CD4-positive, alpha-beta memory T cell (primary cell): ENCODE measurements around the gene CXCL14. TPM values are rescaled to one million over a fixed set of nuclear protein-coding genes. Genes with fewer than 3 reads are reported as not detected.

Experiments
- CTCF ChIA-PET: fragments of 350-600 bp; sonication (Branson Sonifier 250); formaldehyde crosslinking; loops from one replicate; lab custom pipeline; 2021; ENCODE audit warnings: inconsistent platforms; ENCODE audit not compliant: partially characterized antibody; lab: Charles Lee
- POLR2A ChIA-PET: fragments of 350-600 bp; sonication (Branson Sonifier 250); formaldehyde crosslinking; loops from one replicate; lab custom pipeline; 2021; ENCODE audit not compliant: partially characterized antibody; lab: Charles Lee
- DNase-seq, 5 donors: peaks; one replicate each; pipeline versions ENCODE4 v3.0.0 to v3.0.0-alpha.2; 2020 to 2022; ENCODE audit warnings: mixed read lengths in 1 of 5
- H3K27ac ChIP-seq: one replicate; pipeline ENCODE4 v1.7.0; 2013; ENCODE audit warnings: low read depth, low read length
- H3K27me3 ChIP-seq: 2 replicates; pipeline ENCODE4 v1.7.0; 2013; ENCODE audit warnings: mild to moderate bottlenecking, low read length, moderate library complexity; ENCODE audit not compliant: insufficient read depth
- H3K36me3 ChIP-seq: 2 replicates; pipeline ENCODE4 v1.7.0; 2013; ENCODE audit warnings: mild to moderate bottlenecking, low read length, moderate library complexity; ENCODE audit not compliant: insufficient read depth
- H3K4me1 ChIP-seq: 2 replicates; pipeline ENCODE4 v1.7.0; 2013; ENCODE audit warnings: mild to moderate bottlenecking, low read length, moderate library complexity; ENCODE audit not compliant: insufficient read depth
- H3K4me3 ChIP-seq, 2 donors: one replicate each; pipeline ENCODE4 v1.7.0; 2013; ENCODE audit warnings: low read length in 2 of 2, mild to moderate bottlenecking in 1 of 2
- H3K9me3 ChIP-seq, 2 donors: one replicate each; pipeline ENCODE4 v1.7.0; 2013; ENCODE audit warnings: low read length in 2 of 2, control low read depth in 1 of 2; ENCODE audit not compliant: control insufficient read depth in 1 of 2
- H3K27ac Mint-ChIP-seq, 7 donors: one replicate each; pipeline ENCODE4 v1.8.0; 2020 to 2021; ENCODE audit warnings: mixed read lengths in 7 of 7, mild to moderate bottlenecking in 6 of 7, inconsistent platforms in 3 of 7, moderate library complexity in 3 of 7
- H3K27me3 Mint-ChIP-seq, 2 donors: one replicate each; pipeline ENCODE4 v1.8.0; 2020 to 2021; ENCODE audit warnings: mixed read lengths in 2 of 2
- H3K36me3 Mint-ChIP-seq, 2 donors: one replicate each; pipeline ENCODE4 v1.8.0; 2020 to 2021; ENCODE audit warnings: mixed read lengths in 2 of 2, inconsistent platforms in 1 of 2, mild to moderate bottlenecking in 1 of 2
- H3K4me1 Mint-ChIP-seq, 4 donors: one replicate each; pipeline ENCODE4 v1.8.0; 2020 to 2021; ENCODE audit warnings: mixed read lengths in 4 of 4, mild to moderate bottlenecking in 1 of 4
- H3K4me3 Mint-ChIP-seq, 8 donors: one replicate each; pipeline ENCODE4 v1.8.0; 2020 to 2021; ENCODE audit warnings: mixed read lengths in 8 of 8, mild to moderate bottlenecking in 7 of 8, moderate library complexity in 6 of 8, inconsistent platforms in 3 of 8
- H3K9me3 Mint-ChIP-seq, 8 donors: one replicate each; pipeline ENCODE4 v1.8.0; 2020 to 2021; ENCODE audit warnings: mixed read lengths in 8 of 8, mild to moderate bottlenecking in 5 of 8, inconsistent platforms in 3 of 8, moderate library complexity in 1 of 8
- intact Hi-C: fragments of 100-400 bp; cut with micrococcal nuclease; formaldehyde crosslinking; loops from one replicate; pipeline ENCODE4 v1.15.1; 2023
- polyA plus RNA-seq, 2 donors: library from polyadenylated mRNA; unstranded; fragments of 300-500 nt; fragmentation: Illumina TruSeq; gene quantifications; one replicate each; pipeline ENCODE4 v1.2.3, GENCODE V29; 2021
- total RNA-seq, 2 experiments: library from RNA; stranded (reverse); gene quantifications; one replicate each; pipeline ENCODE4 v1.2.3, GENCODE V29; 2021

Gene CXCL14
- total and polyA plus RNA-seq, 4 experiments from 2014 or later, result not detected

DNA sequence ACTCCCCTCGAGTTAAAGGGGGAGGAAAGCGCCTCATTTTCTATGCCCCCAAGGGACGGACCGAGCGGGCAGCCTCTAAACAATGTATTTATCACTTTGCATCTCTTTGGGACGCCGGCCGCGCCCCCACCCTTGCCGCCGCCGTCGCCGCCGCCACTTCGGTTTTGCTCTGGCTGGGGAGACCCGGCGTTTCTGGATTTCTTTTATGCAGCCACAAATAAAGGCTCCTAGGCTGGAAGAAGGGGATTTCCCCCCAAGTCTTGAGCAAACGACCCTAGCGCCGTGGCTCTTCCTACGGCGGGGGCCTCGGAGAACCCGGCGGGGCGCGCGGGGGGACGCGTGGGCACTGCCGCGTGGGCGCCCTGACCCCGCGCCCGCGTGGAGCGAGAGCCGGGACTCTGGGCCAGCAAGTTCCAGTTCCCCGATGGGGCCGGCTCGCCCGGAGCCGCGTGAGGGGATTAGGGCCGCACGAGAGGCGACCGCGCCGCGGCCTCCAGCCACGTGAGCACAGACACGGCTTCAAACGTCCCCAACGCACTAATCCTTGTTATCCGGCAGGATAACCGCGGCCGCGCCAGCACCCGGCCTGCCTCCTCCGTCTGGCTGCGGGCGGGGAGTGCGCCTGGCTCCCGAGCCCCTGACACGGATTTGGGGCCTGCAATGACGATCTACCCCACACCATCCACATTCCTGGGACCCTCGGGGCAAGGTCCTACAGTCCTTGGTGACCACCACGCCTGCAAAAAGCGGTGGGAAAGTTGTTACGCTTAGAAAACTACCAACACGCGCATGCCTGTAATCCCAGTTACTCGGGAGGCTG lies 35.1 kb downstream of the CXCL14 start:
- POLR2A ChIA-PET, result no interaction called here
- intact Hi-C loops, result no loop called here
- peaks cover 58 to 67% of the 10 kb centered on the region in 2 donors for H3K27me3 Mint-ChIP-seq
- no peak for DNase-seq
- Histone ChIP-seq H3K36me3 (no peaks in the 10 kb centered on the region), H3K4me1 (peaks cover 21% of the 10 kb centered on the region), H3K27me3 (peaks cover 24% of the 10 kb centered on the region), H3K9me3 (no peaks in the 10 kb centered on the region), H3K27ac (no peak overlapping the region), H3K4me3 (peak overlapping the region; percentile 6 to 40)
- CTCF ChIA-PET, result interaction anchor here (0.9 to 1.3 kb wide), 2 partner anchors 15 to 22 kb away, joined by 3 read pairs; no protein-coding TSS in a partner anchor
- no peaks in the 10 kb centered on the region for H3K36me3 Mint-ChIP-seq
- H3K9me3 Mint-ChIP-seq, result no peaks in the 10 kb centered on the region
- H3K4me1 Mint-ChIP-seq, result peaks cover 5 to 20% (median 13%) of the 10 kb centered on the region in 4 donors
- no peak overlapping the region for H3K27ac Mint-ChIP-seq
- H3K4me3 Mint-ChIP-seq, result peak overlapping the region; percentile 82 to 97 (median 88)

DNA sequence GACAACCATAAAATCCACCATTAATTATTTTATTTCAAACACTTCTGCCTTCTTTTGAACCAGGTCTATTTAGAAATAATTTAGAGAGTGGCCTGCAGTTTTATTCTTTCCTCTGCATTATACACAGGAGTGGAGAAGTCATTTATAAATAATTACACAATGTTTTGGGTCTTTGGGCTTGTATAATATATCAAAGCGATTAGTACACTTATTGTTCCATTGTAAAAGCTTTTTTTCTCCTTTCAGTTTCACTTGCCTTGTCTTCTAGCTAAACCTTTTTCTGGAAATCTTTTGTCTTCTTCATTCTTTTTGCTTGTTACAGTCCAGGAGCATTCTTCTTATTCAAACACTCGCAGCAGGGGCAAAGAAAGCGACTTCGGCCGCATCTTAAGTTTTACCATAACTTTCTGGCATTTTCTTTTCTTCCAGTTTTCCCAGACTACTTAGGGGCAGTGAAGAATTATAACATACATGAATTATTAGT lies 35.7 kb downstream of the CXCL14 start:
- peaks cover 24% of the 10 kb centered on the region for H3K27me3 ChIP-seq
- CTCF ChIA-PET, result interaction anchor here (1.0 to 1.3 kb wide), 2 partner anchors 18 to 23 kb away, joined by 3 read pairs; no protein-coding TSS in a partner anchor
- intact Hi-C loops, result no loop called here

DNA sequence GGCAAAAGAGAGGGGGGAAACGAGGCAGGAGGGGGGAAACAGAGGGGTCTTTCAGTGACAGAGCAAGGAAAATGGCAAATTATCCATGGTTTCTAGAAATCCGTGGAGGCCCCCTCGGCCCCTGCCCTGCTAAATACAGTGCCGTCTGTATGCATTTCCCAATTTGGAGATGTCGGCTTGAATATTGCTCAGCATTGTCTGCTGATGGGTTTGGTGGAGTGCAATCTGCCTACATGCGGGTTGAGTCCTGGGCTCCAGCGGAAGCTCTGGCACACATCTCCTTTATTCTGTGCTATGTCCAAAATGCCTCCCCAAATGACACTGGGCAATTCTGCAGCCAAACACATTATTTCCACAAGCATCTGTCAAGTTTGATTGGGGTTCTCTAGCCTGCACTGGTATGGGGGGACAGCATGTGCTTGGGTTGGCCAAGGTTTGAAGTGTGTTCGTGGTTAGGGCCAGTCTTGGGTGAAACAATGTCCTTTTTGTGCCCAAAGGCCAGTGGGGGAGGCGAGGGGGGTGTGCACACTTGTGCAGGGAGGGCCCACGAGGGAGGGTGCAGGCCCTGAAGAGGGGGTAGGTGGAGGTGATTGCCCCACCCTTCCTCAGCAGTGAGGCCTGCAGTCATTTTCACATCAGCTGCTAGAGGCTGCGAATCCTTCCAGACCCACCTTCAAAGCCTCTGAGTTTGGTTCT lies 36.8 kb downstream of the CXCL14 start:
- Mint-ChIP-seq H3K36me3 (no peaks in the 10 kb centered on the region), H3K27me3 (peaks cover 67 to 71% of the 10 kb centered on the region in 2 donors), H3K9me3 (peaks cover 0 to 2% (median 0%) of the 10 kb centered on the region in 8 donors), H3K27ac (no peak overlapping the region), H3K4me3 (peak overlapping the region in 2 of 8 donors; percentile 9 to 15), H3K4me1 (peaks cover 5 to 20% (median 13%) of the 10 kb centered on the region in 4 donors)
- H3K27me3 ChIP-seq, result peaks cover 29% of the 10 kb centered on the region
- no peak overlapping the region for H3K27ac ChIP-seq
- H3K9me3 ChIP-seq, result no peaks in the 10 kb centered on the region
- CTCF ChIA-PET, result interaction anchor here (1.0 to 1.6 kb wide), 4 partner anchors 10 to 79 kb away, joined by 3 to 7 read pairs (median 3); no protein-coding TSS in a partner anchor
- H3K4me3 ChIP-seq, result no peak overlapping the region
- POLR2A ChIA-PET, result no interaction called here
- DNase-seq, result no peak
- intact Hi-C loops, result no loop called here
- H3K4me1 ChIP-seq, result peaks cover 21% of the 10 kb centered on the region
- no peaks in the 10 kb centered on the region for H3K36me3 ChIP-seq

More for the DNA sequence above, 35.7 kb downstream of the CXCL14 start:
- no peak for DNase-seq
- Histone ChIP-seq H3K27ac (no peak overlapping the region), H3K36me3 (no peaks in the 10 kb centered on the region), H3K9me3 (no peaks in the 10 kb centered on the region), H3K4me3 (peak overlapping the region in 1 of 2 donors; percentile 40), H3K4me1 (peaks cover 21% of the 10 kb centered on the region)
- no peak overlapping the region for H3K27ac Mint-ChIP-seq
- POLR2A ChIA-PET, result no interaction called here
- peaks cover 5 to 20% (median 13%) of the 10 kb centered on the region in 4 donors for H3K4me1 Mint-ChIP-seq
- H3K36me3 Mint-ChIP-seq, result no peaks in the 10 kb centered on the region
- H3K4me3 Mint-ChIP-seq, result peak overlapping the region; percentile 73 to 85 (median 80)
- peaks cover 61 to 65% of the 10 kb centered on the region in 2 donors for H3K27me3 Mint-ChIP-seq
- H3K9me3 Mint-ChIP-seq, result no peaks in the 10 kb centered on the region

DNA sequence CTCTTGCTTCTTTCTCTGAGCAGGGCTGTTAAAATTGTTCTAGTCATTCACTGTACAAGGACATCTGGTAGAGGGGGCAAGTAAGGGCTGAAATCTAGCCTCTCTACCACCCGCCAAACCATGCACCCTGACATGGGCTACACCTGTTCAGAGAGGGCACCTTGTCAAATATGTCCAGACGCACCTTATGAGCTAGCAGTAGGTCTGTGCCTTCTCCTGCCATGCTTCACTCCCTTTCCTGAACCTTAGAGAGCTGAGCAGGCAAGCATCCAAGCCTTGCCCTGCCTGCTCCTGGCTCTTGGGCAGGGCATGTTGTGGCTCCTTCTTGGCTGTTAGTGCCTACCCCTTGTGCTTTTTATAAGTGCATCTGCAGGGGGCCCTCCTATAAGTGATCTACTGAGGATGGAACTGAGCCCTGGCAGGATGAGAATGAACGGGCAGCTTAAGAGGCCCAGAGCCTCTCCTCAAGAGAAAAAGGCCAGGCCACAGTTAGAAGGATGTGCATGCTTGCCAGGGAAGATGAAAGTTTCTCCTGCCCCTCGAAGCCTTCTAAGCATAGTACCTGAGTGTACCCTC lies 39.3 kb downstream of the CXCL14 start:
- Histone ChIP-seq H3K4me3 (no peak overlapping the region), H3K27me3 (peaks cover 26% of the 10 kb centered on the region), H3K9me3 (no peaks in the 10 kb centered on the region), H3K27ac (no peak overlapping the region), H3K36me3 (no peaks in the 10 kb centered on the region), H3K4me1 (peaks cover 17% of the 10 kb centered on the region)
- CTCF ChIA-PET, result interaction anchor here (1.6 to 2.1 kb wide), 2 partner anchors 15 to 26 kb away, joined by 5 to 9 read pairs; no protein-coding TSS in a partner anchor
- no peak for DNase-seq
- H3K27ac Mint-ChIP-seq, result no peak overlapping the region
- peaks cover 61 to 67% of the 10 kb centered on the region in 2 donors for H3K27me3 Mint-ChIP-seq
- no peak overlapping the region for H3K4me3 Mint-ChIP-seq
- peaks cover 5 to 23% (median 14%) of the 10 kb centered on the region in 4 donors for H3K4me1 Mint-ChIP-seq
- H3K36me3 Mint-ChIP-seq, result no peaks in the 10 kb centered on the region
- intact Hi-C loops, result no loop called here
- H3K9me3 Mint-ChIP-seq, result peaks cover 0 to 3% (median 0%) of the 10 kb centered on the region in 8 donors
- POLR2A ChIA-PET, result no interaction called here

DNA sequence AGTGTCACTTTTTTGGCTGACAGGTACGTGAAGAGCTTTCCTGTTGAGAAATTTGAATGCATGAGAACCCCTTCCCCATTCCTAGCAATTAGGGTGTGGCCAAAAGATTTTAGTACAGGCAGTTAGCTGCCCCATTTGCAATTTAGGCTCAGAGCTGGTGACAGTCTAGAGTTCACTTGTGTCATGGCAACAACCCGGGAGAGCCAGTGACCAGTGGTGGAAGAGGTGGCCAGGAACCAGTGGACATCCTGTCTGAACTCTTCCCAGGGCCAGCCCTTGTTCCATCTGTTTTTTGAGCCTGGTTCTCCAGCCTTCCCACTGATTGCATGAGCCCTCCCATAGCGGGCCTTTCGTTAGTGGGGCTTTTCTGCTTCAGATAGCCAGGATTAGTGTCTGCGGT lies 40.5 kb downstream of the CXCL14 start:
- intact Hi-C loops, result no loop called here
- H3K4me3 ChIP-seq, result no peak overlapping the region
- POLR2A ChIA-PET, result no interaction called here
- peaks cover 26% of the 10 kb centered on the region for H3K27me3 ChIP-seq
- Mint-ChIP-seq H3K27me3 (peaks cover 67 to 74% of the 10 kb centered on the region in 2 donors), H3K36me3 (no peaks in the 10 kb centered on the region), H3K27ac (no peak overlapping the region), H3K4me1 (peaks cover 4 to 19% (median 12%) of the 10 kb centered on the region in 4 donors), H3K4me3 (no peak overlapping the region), H3K9me3 (peaks cover 0 to 3% (median 0%) of the 10 kb centered on the region in 8 donors)
- no peaks in the 10 kb centered on the region for H3K9me3 ChIP-seq
- no peak overlapping the region for H3K27ac ChIP-seq
- H3K4me1 ChIP-seq, result peaks cover 6% of the 10 kb centered on the region
- CTCF ChIA-PET, result interaction anchor here (1.2 kb wide), 1 partner anchor 28 kb away, joined by 3 read pairs; no protein-coding TSS in a partner anchor
- no peak for DNase-seq
- no peaks in the 10 kb centered on the region for H3K36me3 ChIP-seq

DNA sequence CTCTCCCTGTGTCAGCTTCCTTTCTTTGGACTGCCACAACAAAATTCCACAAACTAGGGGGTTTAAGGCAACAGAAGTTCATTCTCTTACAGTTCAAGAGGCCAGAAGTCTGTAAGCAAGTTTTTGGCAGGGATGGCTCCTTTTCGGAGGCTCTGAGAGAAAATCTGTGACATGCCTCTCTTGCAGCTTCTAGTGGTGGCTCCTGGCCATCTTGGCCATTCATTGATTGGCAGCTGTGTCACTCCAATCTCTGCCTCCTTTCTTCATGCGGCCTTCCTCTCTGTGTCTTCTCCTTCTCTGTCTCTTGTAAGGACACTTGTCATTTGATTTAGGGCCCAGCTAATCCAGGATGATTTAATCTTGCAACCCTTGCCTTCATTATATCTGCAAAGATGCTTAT lies 41.0 kb downstream of the CXCL14 start:
- ChIA-PET POLR2A (no interaction called here), CTCF (interaction anchor here (1.2 kb wide), 1 partner anchor 28 kb away, joined by 3 read pairs; no protein-coding TSS in a partner anchor)
- no peak for DNase-seq
- Mint-ChIP-seq H3K27ac (no peak overlapping the region), H3K36me3 (no peaks in the 10 kb centered on the region), H3K4me3 (no peak overlapping the region), H3K27me3 (peaks cover 68 to 74% of the 10 kb centered on the region in 2 donors), H3K4me1 (peaks cover 0 to 14% (median 8%) of the 10 kb centered on the region in 4 donors), H3K9me3 (peaks cover 0 to 3% (median 0%) of the 10 kb centered on the region in 8 donors)
- Histone ChIP-seq H3K27me3 (peaks cover 26% of the 10 kb centered on the region), H3K4me1 (peaks cover under 1% of the 10 kb centered on the region), H3K9me3 (no peaks in the 10 kb centered on the region), H3K36me3 (no peaks in the 10 kb centered on the region), H3K4me3 (no peak overlapping the region), H3K27ac (no peak overlapping the region)
- intact Hi-C loops, result no loop called here
